Measurements from ENCODE around the gene TAOK1.
"Not testable (repeated sequence)": the region's sequence is repeated elsewhere in the genome, so short reads cannot be mapped to it uniquely, and the experiment has no call there.

TAOK1 gene

GRCh38 chr17:29389982-29390850, at the start of gene TAOK1:
Gene TAOK1, plus strand, starts transcription at chr17:29390363. Its CDS starts 61,186 bp downstream, at chr17:29451549.
- DNase-seq (ENCODE audit: low read depth in 1 of 2, low spot score in 1 of 2) = peak; percentile 93 to 96

- no peak for DNase-seq (ENCODE audit: low read depth in 1 of 2, low spot score in 1 of 2)
These were observed 48.4 kb upstream of the TAOK1 start for GRCh38 chr17:29341726-29342125.

- DNase-seq (ENCODE audit: low read depth in 1 of 2, low spot score in 1 of 2) = no peak
These were observed 47.9 kb upstream of the TAOK1 start for GRCh38 chr17:29342158-29342765.

- no peak for DNase-seq (ENCODE audit: low read depth in 1 of 2, low spot score in 1 of 2)
These were observed 45.8 kb upstream of the TAOK1 start for GRCh38 chr17:29344201-29344856.

- no peak for DNase-seq (ENCODE audit: low read depth in 1 of 2, low spot score in 1 of 2)
These were observed 45.1 kb upstream of the TAOK1 start for GRCh38 chr17:29345066-29345465.

- DNase-seq (ENCODE audit: low read depth in 1 of 2, low spot score in 1 of 2) = not testable (repeated sequence)
These were observed 44.7 kb upstream of the TAOK1 start for GRCh38 chr17:29345470-29345869.

GRCh38 chr17:29346462-29346861, 43.7 kb upstream of the TAOK1 start:
- DNase-seq (ENCODE audit: low read depth in 1 of 2, low spot score in 1 of 2) = no peak

GRCh38 chr17:29347831-29348629, 42.1 kb upstream of the TAOK1 start:
- DNase-seq (ENCODE audit: low read depth in 1 of 2, low spot score in 1 of 2) = no peak

GRCh38 chr17:29349409-29349808, 40.8 kb upstream of the TAOK1 start:
- no peak for DNase-seq (ENCODE audit: low read depth in 1 of 2, low spot score in 1 of 2)

GRCh38 chr17:29352146-29352545, 38.0 kb upstream of the TAOK1 start:
- no peak for DNase-seq (ENCODE audit: low read depth in 1 of 2, low spot score in 1 of 2)

GRCh38 chr17:29357232-29357631, 32.9 kb upstream of the TAOK1 start:
- no peak for DNase-seq (ENCODE audit: low read depth in 1 of 2, low spot score in 1 of 2)

- no peak for DNase-seq (ENCODE audit: low read depth in 1 of 2, low spot score in 1 of 2)
These were observed 32.3 kb upstream of the TAOK1 start for GRCh38 chr17:29357821-29358232.

GRCh38 chr17:29358416-29358815, 31.7 kb upstream of the TAOK1 start:
- no peak for DNase-seq (ENCODE audit: low read depth in 1 of 2, low spot score in 1 of 2)

- DNase-seq (ENCODE audit: low read depth in 1 of 2, low spot score in 1 of 2) = no peak
These were observed 30.4 kb upstream of the TAOK1 start for GRCh38 chr17:29359777-29360176.

GRCh38 chr17:29363716-29364115, 26.4 kb upstream of the TAOK1 start:
- no peak for DNase-seq (ENCODE audit: low read depth in 1 of 2, low spot score in 1 of 2)

- DNase-seq (ENCODE audit: low read depth in 1 of 2, low spot score in 1 of 2) = no peak
These were observed 25.5 kb upstream of the TAOK1 start for GRCh38 chr17:29364691-29365090.

- DNase-seq (ENCODE audit: low read depth in 1 of 2, low spot score in 1 of 2) = no peak
These were observed 22.0 kb upstream of the TAOK1 start for GRCh38 chr17:29368161-29368560.

- DNase-seq (ENCODE audit: low read depth in 1 of 2, low spot score in 1 of 2) = no peak
These were observed 21.2 kb upstream of the TAOK1 start for GRCh38 chr17:29368926-29369325.

- DNase-seq (ENCODE audit: low read depth in 1 of 2, low spot score in 1 of 2) = peak; percentile 4 to 24
These were observed 20.1 kb upstream of the TAOK1 start for GRCh38 chr17:29369831-29370735.

- DNase-seq (ENCODE audit: low read depth in 1 of 2, low spot score in 1 of 2) = no peak
These were observed 13.4 kb upstream of the TAOK1 start for GRCh38 chr17:29376667-29377270.
